ENCODE data around the gene GAGE1.
"Not testable (repeated sequence)": the region's sequence is repeated elsewhere in the genome, so short reads cannot be mapped to it uniquely, and the experiment has no call there.

- TF ChIP-seq POLR2A (IDR thresholded peaks at IDR 0.05; ENCODE audit: low read depth, low read length); POLR2AphosphoS5 (IDR thresholded peaks at IDR 0.05; ENCODE audit: low read depth, low read length); TAF1 (IDR thresholded peaks at IDR 0.05; ENCODE audit: borderline replicate concordance, low read depth, low read length): not testable (repeated sequence)
Measured at GRCh38 chrX:49550989-49551388, 47.8 kb upstream of the GAGE1 start, which contains the start of gene GAGE12E.
